Karpas-422 (cell line): ENCODE data around the gene MPP2. TPM values are rescaled to one million over a fixed set of nuclear protein-coding genes. Genes with fewer than 3 reads are reported as not detected.
A peak's percentile ranks its signal among the peaks of the same experiment; 100 is the strongest.
"Not testable (repeated sequence)": the region's sequence is repeated elsewhere in the genome, so short reads cannot be mapped to it uniquely, and the experiment has no call there.

Experiments used
- DNase-seq: peaks from one replicate; pipeline ENCODE4 v3.0.0-alpha.2; 2015
- H2AFZ ChIP-seq: fragments of 200-600 bp; sonication (generic); 2 replicates; pipeline ENCODE4 v1.6.1; 2014; ENCODE audit warnings: antibody characterized with exemption, low read length, mixed read lengths
- H3K27ac ChIP-seq: fragments of 200-600 bp; sonication (generic); 2 replicates; pipeline ENCODE4 v1.5.1; 2014; ENCODE audit warnings: mild to moderate bottlenecking, low read length, moderate library complexity
- H3K27me3 ChIP-seq: fragments of 200-600 bp; sonication (generic); 2 replicates; pipeline ENCODE4 v1.6.1; 2014; ENCODE audit warnings: low read length, mixed read lengths
- H3K36me3 ChIP-seq: fragments of 200-600 bp; sonication (generic); 2 replicates; pipeline ENCODE4 v1.6.1; 2014; ENCODE audit warnings: low read length, mixed read lengths; ENCODE audit not compliant: insufficient read depth
- H3K4me1 ChIP-seq: fragments of 200-600 bp; sonication (generic); 2 replicates; pipeline ENCODE4 v1.6.1; 2014; ENCODE audit warnings: mild to moderate bottlenecking, low read length, mixed read lengths
- H3K4me2 ChIP-seq: fragments of 200-600 bp; sonication (generic); 2 replicates; pipeline ENCODE4 v1.6.1; 2014; ENCODE audit warnings: low read length, low read depth, mild to moderate bottlenecking; ENCODE audit not compliant: poor library complexity, severe bottlenecking
- H3K4me3 ChIP-seq: fragments of 200-600 bp; sonication (generic); 2 replicates; pipeline ENCODE4 v1.5.1; 2014; ENCODE audit warnings: mild to moderate bottlenecking, antibody characterized with exemption, low read length, mixed read lengths
- H3K79me2 ChIP-seq: fragments of 200-600 bp; sonication (generic); 2 replicates; pipeline ENCODE4 v1.6.1; 2014; ENCODE audit warnings: mild to moderate bottlenecking, low read length, mixed read lengths
- H3K9ac ChIP-seq: fragments of 200-600 bp; sonication (generic); 2 replicates; pipeline ENCODE4 v1.6.0; 2014; ENCODE audit warnings: low read length
- H3K9me2 ChIP-seq: fragments of 200-600 bp; sonication (generic), shearing (Covaris generic); replicated peaks from 2 replicates; pipeline ENCODE4 v1.6.0; 2014; ENCODE audit warnings: mild to moderate bottlenecking, low read length, moderate library complexity; ENCODE audit not compliant: insufficient read depth
- H3K9me3 ChIP-seq: fragments of 300-700, 200-600 bp; sonication (generic); 2 replicates; pipeline ENCODE4 v1.6.1; 2014; ENCODE audit warnings: low read length, mixed read lengths
- H4K20me1 ChIP-seq: fragments of 200-600 bp; sonication (generic); 2 replicates; pipeline ENCODE4 v1.6.1; 2014; ENCODE audit warnings: mild to moderate bottlenecking, antibody characterized with exemption, low read length, low read depth; ENCODE audit not compliant: insufficient read depth
- total RNA-seq: library from RNA; depleted of rRNA; stranded (reverse); fragments of >200 nt; shearing (Covaris generic); gene quantifications from 2 replicates; pipeline ENCODE4 v1.2.3, GENCODE V29; 2014; ENCODE audit warnings: low replicate concordance

Gene MPP2
- total RNA-seq, 1 experiment from 2014 or later = not detected

- Histone ChIP-seq H3K4me1 (peaks cover 15% of the 10 kb centered on the region), H3K79me2 (no peaks in the 10 kb centered on the region), H3K9me2 (no peaks in the 10 kb centered on the region), H3K27me3 (no peaks in the 10 kb centered on the region), H3K9me3 (no peaks in the 10 kb centered on the region), H4K20me1 (no peaks in the 10 kb centered on the region), H3K36me3 (no peaks in the 10 kb centered on the region), H3K9ac (no peak overlapping the region), H3K4me3 (no peak overlapping the region), H3K4me2 (peak overlapping the region; percentile 17), H2AFZ (no peak overlapping the region), H3K27ac (no peak overlapping the region)
- DNase-seq = peak; percentile 59
These were observed 39.4 kb upstream of the MPP2 start for GRCh38 chr17:43946781-43947180.

GRCh38 chr17:43945074-43945829 is 37.9 kb upstream of the MPP2 start:
- no peaks in the 10 kb centered on the region for H4K20me1 ChIP-seq
- H3K4me3 ChIP-seq = no peak overlapping the region
- no peaks in the 10 kb centered on the region for H3K9me2 ChIP-seq
- no peak overlapping the region for H3K4me2 ChIP-seq
- no peak overlapping the region for H3K9ac ChIP-seq
- no peaks in the 10 kb centered on the region for H3K9me3 ChIP-seq
- DNase-seq = no peak
- peaks cover 15% of the 10 kb centered on the region for H3K4me1 ChIP-seq
- no peaks in the 10 kb centered on the region for H3K27me3 ChIP-seq
- H3K79me2 ChIP-seq = no peaks in the 10 kb centered on the region
- no peak overlapping the region for H3K27ac ChIP-seq
- no peak overlapping the region for H2AFZ ChIP-seq
- H3K36me3 ChIP-seq = no peaks in the 10 kb centered on the region

DNA sequence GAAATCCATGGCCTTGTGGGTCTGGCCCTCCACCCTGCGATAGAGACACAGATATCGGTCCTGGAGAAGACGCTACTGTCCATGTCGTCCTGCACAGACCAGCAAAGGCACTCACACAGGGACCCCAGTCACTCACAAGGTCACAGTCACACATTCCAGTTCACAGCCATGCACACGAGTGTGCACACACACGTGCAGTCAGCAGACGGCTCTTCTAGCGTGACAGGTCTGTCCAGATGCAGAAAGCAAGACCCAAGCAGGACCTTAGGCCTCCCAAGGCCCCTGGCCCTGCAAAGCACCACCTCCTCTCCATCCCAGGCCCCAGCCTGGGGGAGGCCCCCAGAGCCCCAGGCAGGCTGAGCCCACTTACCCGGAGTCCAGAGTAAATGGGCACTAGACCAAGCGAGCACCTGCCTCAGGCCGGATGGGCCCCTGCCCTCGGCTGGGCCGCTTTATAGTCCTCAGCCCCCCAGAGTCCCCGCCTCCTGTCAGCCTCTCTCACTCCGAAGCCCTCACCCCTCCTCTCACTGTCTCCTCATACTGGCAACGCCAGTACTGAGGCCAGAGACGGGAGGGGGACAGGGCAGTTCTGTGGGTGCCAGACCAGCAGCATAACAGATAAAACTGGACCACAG is 34.8 kb upstream of the MPP2 start, which contains the start of gene PPY:
PPY (minus strand) TSS at position 426 of the 635 bp plus-strand sequence. CDS start 822 bp downstream, outside the sequence.
- H3K27ac ChIP-seq = no peak within 1 kb of the TSS
- H3K9me2 ChIP-seq = no peaks in the 10 kb centered on the region
- peaks cover 13% of the 10 kb centered on the region for H3K4me1 ChIP-seq
- H3K27me3 ChIP-seq = no peaks in the 10 kb centered on the region
- no peaks in the 10 kb centered on the region for H4K20me1 ChIP-seq
- H3K9me3 ChIP-seq = no peaks in the 10 kb centered on the region
- no peak within 1 kb of the TSS for H2AFZ ChIP-seq
- no peak within 1 kb of the TSS for H3K4me2 ChIP-seq
- H3K36me3 ChIP-seq = no peaks in the 10 kb centered on the region
- DNase-seq = no peak
- no peak within 1 kb of the TSS for H3K4me3 ChIP-seq
- H3K9ac ChIP-seq = no peak within 1 kb of the TSS
- no peaks in the 10 kb centered on the region for H3K79me2 ChIP-seq

- Histone ChIP-seq H3K27ac (no peak overlapping the region), H3K9ac (no peak overlapping the region), H2AFZ (no peak overlapping the region), H3K9me3 (no peaks in the 10 kb centered on the region), H3K4me2 (no peak overlapping the region), H3K4me3 (no peak overlapping the region), H3K27me3 (no peaks in the 10 kb centered on the region), H3K9me2 (no peaks in the 10 kb centered on the region), H3K79me2 (no peaks in the 10 kb centered on the region), H3K36me3 (no peaks in the 10 kb centered on the region), H4K20me1 (no peaks in the 10 kb centered on the region), H3K4me1 (no peaks in the 10 kb centered on the region)
- DNase-seq = peak; percentile 69
These were observed 33.3 kb upstream of the MPP2 start for GRCh38 chr17:43940630-43941029.

- no peak overlapping the region for H3K27ac ChIP-seq
- H3K9me3 ChIP-seq = no peaks in the 10 kb centered on the region
- no peaks in the 10 kb centered on the region for H3K36me3 ChIP-seq
- H3K4me3 ChIP-seq = no peak overlapping the region
- no peaks in the 10 kb centered on the region for H3K79me2 ChIP-seq
- H4K20me1 ChIP-seq = no peaks in the 10 kb centered on the region
- DNase-seq = no peak
- H3K4me1 ChIP-seq = no peaks in the 10 kb centered on the region
- H2AFZ ChIP-seq = no peak overlapping the region
- H3K9ac ChIP-seq = no peak overlapping the region
- H3K4me2 ChIP-seq = no peak overlapping the region
- H3K27me3 ChIP-seq = no peaks in the 10 kb centered on the region
- no peaks in the 10 kb centered on the region for H3K9me2 ChIP-seq
These were observed 32.5 kb upstream of the MPP2 start for GRCh38 chr17:43939886-43940285.

DNA sequence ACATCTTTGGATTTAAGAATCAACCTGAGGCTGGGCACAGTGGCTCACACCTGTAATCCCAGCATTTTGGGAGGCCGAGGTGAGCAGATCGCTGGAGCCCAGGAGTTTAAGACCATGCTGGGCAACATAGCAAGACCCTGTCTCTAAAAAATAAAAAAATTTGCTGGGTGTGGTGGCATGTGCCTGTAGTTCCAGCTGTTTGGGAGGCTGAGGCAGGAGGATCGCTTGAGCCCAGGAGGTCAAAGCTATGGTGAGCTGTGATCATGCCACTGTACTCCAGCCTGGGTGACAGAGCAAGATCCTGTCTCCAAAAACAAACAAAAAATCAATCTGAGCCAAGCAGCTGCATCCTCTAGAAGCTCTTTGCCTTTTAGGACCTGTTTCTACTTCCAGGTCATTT is 32.1 kb upstream of the MPP2 start:
- not testable (repeated sequence) for H3K36me3 ChIP-seq, H3K27me3 ChIP-seq, DNase-seq, H3K9me3 ChIP-seq, H3K4me1 ChIP-seq, H3K4me2 ChIP-seq, H3K4me3 ChIP-seq, H4K20me1 ChIP-seq, H3K79me2 ChIP-seq, H3K27ac ChIP-seq, H3K9ac ChIP-seq, H2AFZ ChIP-seq, H3K9me2 ChIP-seq

DNA sequence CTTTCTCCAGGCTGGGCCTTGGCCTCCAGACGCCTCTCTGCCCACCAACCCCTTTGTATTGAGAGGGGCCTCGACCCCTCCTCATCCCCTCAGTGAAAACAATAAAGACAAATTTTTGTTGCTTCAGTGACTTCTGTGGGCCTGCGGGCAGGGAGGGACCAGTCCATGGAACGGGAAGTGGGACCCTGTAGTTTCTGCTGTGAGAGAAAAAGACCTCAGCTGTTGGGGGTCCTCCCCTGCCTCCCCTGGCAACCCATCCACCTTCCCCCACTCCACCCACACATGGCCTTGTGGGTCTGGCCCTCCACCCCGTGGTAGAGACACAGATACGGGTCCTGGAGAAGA is 31.5 kb upstream of the MPP2 start:
- Histone ChIP-seq H3K9me3 (no peaks in the 10 kb centered on the region), H4K20me1 (no peaks in the 10 kb centered on the region), H3K9ac (no peak overlapping the region), H3K27me3 (no peaks in the 10 kb centered on the region), H2AFZ (no peak overlapping the region), H3K27ac (no peak overlapping the region), H3K9me2 (no peaks in the 10 kb centered on the region), H3K36me3 (no peaks in the 10 kb centered on the region), H3K4me3 (no peak overlapping the region), H3K79me2 (no peaks in the 10 kb centered on the region), H3K4me2 (no peak overlapping the region), H3K4me1 (no peaks in the 10 kb centered on the region)
- no peak for DNase-seq

DNA sequence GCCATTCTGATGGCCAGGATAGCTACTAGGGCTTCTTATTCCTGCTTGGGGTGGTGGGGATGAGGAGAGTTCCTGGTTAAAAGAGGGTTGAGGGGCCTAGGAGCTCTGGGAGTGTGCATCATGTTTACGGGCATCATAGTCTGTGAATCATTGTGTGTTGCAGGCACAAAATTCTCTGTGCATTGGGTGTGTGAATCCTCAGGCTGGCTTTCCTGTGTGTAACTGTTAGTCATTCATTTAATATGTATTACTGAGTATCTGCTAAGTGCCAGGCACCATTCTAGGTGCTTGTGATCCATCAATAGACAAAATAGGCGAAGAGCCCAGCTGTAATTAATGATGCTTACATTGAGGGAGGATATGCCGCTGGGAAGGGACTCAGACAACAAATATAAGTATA is 29.1 kb upstream of the MPP2 start:
- H3K4me3 ChIP-seq = no peak overlapping the region
- no peak overlapping the region for H3K27ac ChIP-seq
- H3K9me3 ChIP-seq = no peaks in the 10 kb centered on the region
- no peaks in the 10 kb centered on the region for H3K36me3 ChIP-seq
- no peaks in the 10 kb centered on the region for H4K20me1 ChIP-seq
- H3K27me3 ChIP-seq = no peaks in the 10 kb centered on the region
- H3K9me2 ChIP-seq = no peaks in the 10 kb centered on the region
- no peak overlapping the region for H2AFZ ChIP-seq
- H3K4me1 ChIP-seq = no peaks in the 10 kb centered on the region
- H3K9ac ChIP-seq = no peak overlapping the region
- no peak overlapping the region for H3K4me2 ChIP-seq
- no peaks in the 10 kb centered on the region for H3K79me2 ChIP-seq
- DNase-seq = no peak
